Measurements from ENCODE around the gene TRIM44.

TRIM44 gene

DNA sequence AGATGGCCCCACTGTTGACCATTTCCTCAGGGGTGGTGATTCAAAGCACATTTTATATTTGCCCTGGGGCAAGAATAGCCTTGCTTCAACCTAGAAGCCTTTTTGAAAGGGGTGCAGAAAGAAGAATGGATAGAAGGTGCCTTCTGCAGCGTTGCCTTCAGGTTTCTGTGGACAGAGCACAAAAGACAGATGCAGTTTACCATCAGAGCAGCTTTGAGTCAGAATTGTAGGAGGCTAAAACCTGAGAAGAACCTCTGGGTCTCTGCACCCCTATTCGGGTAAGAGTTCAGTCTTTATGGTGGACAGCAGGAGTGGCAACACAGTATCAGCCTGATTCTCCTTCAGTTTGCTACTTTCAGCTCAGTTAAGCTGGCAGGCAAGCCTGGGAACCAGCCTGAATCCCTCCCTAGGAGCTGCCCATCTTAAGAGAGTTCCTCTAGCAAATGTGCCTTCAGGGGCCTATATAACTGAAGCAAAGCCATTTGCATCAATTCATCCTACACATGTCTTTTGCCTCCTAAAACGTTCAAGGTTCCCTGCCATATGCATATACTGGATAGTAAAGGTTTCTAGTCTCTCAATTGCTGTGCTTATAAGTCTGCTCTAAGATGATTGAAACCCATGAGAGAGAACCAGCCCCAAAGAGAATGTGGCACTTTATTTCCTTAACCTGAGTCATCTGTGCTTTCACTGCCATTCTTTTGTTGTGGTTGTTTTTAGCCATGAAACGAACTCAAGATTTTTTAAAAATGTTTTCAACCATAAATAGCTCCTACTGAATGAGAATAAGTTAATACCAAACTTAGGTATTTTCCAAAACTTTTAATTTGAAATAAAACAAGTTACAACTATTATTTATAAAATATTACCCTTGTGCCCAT is 123.0 kb downstream of the TRIM44 start:
- no peak for FAIRE-seq

DNA sequence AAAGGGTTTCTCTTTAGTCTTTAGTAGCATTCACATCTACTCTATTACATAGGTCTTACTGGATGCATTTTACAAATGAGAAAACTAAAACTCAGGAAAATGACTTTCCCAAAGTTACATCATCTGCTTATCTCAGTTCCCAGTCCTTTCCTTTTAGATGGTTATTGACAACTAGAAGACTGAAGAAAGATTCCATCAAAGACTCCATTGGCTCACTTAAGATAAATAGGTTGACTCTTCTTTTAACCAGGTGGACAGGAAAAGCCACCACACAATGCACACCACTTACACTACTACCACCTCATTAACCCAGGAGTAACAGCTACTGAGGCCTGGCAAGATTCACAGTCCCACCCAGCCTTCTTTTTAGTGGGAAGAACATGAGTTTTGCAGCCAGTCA is 123.6 kb downstream of the TRIM44 start:
- FAIRE-seq: no peak
- no peak for DNase-seq (ENCODE audit: low spot score)

More for the DNA sequence above, 123.0 kb downstream of the TRIM44 start:
- no peak for DNase-seq (ENCODE audit: low spot score)

DNA sequence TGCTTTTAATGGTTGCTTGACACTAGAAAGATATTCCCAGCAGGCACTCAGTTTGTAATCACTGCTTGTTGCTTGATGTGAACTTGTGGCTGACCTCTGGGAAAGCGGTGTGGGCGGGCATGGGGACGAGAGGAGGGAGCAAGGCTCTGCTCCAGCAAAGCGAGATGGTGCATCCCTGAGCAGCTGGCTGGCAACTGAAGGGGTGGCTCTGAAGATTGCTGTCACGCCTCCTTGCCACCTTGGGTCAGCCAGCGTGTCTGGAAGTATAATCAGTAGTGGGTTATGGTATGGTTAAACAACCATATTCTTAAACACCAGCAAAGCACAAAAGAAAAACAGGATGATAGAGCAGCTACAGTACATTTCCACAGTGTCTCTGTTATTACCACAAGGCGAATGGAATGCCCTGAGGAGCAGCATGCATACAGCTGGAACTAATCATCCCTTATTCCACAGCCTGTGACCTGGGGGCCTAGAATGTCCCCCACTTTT is 124.5 kb downstream of the TRIM44 start:
- no peak for FAIRE-seq
- DNase-seq (ENCODE audit: low spot score): no peak

DNA sequence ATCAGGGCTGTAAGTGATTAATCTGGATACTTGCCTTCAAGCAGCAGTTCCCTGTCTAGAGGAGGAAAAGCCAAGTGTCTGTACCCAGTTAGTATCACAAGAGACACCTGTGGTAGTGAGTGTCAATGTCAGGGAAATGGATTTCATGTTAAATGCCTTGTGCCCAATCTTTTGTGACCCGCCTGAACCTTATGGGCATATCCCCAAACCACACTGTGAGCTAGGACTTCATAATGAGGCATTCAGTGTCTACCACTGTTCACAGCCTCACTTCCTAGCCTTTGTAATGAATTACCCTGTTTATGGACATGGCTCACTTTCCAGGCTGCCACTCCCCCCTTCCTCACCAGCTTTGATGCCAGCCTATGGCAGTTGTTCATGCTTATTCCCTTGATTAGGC is 125.1 kb downstream of the TRIM44 start:
- FAIRE-seq (no peak), DNase-seq (ENCODE audit: low spot score) (no peak)

DNA sequence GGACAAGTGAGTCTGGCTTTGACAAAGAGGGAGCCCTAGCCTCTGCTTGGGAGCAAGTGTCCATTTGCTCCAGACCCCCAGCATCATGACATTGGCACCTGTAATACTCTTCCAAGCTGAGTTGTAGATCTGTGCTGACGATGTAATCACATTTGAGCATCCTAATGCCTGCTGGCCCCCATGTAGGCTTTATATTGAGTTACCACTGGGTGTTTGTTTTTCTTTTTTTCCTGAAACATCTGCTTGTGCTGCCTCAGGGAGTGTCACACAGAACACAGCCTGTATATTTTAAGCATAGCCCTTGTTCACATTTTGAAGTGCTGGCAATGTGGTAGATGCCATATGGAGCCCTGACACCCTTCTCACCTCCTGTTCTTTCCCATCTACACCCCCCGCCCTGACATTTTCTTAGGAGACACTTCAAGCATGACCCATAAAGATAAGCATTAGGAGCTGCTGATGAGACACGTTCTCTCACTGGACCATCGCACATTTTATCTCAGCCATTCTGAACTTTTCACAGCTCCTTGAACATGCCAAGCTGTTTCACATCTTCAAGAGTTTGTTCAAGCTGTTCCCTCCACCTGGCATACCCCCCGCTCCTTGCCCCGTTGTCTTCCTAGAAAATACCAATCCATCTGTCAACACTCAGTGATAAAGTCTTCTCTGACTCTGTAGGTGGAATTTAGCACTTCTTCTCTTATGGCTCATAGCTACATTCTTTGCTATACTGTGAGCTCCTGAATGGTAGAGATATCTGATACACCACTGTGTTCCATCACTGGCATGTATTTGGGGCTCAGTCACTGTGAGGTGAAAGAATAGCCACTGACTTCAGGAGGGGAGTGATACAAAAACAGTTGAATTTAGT is 128.7 kb downstream of the TRIM44 start:
- FAIRE-seq: no peak
- no peak for DNase-seq (ENCODE audit: low spot score)

DNA sequence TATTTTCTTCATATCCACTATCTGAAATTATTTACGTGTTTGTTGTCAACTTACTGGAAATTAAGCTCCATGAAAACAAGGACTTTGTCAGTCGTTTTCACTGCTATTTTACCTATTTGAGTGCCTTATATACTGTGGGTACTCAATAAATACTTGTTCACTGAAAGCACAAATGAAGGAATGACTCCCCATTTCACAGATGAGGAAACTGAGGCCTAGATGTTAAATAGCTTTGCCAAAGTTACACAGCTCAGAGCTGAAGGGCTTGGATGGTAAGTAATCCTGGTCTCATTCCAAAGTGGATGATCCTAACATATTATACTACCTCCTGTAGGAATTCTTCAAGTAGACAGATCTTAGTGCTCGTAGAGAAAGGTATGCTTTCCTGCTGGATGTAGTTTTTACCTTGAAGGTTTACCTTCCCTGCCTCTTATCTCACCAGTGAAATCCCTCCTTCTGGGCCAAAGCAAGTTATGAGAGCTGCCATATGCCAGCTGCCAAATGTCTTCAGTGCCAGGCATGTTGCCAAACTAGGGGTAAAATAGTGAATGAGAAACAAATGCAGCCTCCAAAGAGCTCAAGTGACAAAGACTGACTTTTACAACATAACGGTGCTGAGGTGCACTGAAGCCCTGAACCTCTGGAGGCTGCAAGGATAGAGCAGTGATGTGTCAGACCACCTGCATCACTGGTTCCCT is 129.7 kb downstream of the TRIM44 start:
- FAIRE-seq (no peak), DNase-seq (ENCODE audit: low spot score) (no peak)

DNA sequence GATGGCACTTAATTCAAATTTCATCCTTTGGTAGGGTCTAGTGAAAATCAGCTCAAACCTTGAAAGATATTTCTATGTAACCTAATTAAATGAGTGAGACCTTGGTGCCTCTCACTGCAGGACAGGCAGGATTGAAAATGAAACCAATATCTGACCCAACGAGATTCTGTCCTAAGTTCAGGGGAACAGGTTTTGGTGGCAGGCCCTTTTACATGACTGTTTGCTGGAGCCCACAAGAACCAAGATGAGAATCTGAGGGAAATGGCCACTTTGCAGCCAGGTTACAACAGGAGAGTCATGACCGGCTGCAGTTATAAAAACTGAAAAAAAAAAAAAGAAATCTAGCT is 130.2 kb downstream of the TRIM44 start:
- DNase-seq (ENCODE audit: low spot score) (no peak), FAIRE-seq (no peak)

DNA sequence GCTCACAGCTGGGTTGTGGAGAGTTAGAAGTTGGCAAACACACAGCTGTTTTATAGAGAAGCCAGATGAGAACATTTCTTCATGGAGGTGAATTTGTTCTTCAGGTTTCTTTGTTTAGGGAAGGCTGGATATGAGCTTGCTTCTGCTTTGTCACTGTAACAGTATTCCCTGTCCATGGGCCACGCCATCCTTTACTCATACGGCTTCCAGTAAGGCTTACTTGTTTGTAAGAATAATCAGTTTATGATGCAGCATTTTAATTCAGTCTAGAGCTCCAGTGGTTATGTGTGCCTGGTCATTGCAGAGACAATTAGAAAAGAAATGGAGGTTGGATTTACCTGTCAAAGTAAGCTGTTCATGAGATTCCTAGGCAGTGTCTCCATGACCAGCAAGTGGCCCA is 131.8 kb downstream of the TRIM44 start:
- FAIRE-seq (no peak), DNase-seq (ENCODE audit: low spot score) (no peak)

DNA sequence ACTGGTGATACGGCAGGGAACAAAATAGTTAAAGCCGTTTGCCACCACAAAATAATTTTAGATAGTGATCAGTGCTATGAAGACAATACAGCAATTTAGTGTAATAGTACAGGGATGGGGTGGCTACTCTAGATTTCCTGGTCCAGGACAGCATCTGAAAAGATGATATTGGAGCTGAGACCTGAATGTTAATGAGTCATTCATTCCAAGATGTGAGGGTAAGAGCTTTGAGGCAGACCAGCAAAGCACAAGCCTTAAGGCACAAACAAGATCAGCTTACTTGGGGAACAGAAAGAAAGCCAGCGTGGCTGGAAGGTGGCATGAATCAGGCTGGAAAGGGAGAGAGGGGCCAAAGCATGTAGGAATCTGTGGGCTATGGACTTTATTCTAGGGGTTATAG is 132.3 kb downstream of the TRIM44 start:
- FAIRE-seq: no peak

DNA sequence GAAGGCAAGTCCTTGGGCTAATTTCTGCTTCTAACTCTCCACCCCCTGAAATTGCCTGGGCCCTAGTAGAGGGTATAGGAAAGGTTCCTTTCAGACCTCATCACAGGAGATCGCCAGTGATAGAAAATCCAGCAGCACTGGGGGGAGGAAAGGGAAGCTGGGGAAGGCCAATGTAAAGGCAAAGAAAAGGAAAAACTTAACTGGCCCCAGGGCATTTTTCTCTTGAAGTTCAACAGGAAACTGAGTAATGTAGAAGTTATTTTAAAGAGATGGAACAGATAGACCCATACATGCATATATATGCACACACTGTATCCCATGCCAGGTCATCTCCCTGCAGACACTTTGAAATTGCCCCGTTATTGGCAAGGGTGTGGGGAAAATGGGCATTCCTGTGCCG is 134.0 kb downstream of the TRIM44 start:
- DNase-seq (ENCODE audit: low spot score) (no peak), FAIRE-seq (no peak)

More for the DNA sequence above, 132.3 kb downstream of the TRIM44 start:
- DNase-seq (ENCODE audit: low spot score): peak; percentile 20

DNA sequence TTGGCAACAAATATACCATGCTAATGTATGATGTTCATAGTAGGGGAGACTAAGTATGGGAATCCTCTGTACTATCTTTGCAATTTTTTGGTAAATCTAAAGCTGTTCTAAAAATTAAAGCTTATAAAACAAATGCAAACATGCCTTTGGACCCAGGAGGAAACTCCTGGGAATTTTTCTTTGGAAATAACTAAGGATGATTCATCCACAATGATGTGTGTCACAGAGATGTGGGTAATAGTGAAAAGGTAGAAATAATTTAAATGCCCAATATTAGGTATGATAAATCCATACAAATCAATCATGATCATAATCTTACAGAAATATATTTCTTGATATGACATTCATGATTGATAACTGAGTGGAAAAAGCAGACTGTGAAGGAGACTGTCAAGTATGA is 135.8 kb downstream of the TRIM44 start:
- DNase-seq (ENCODE audit: low spot score) (no peak), FAIRE-seq (no peak)

DNA sequence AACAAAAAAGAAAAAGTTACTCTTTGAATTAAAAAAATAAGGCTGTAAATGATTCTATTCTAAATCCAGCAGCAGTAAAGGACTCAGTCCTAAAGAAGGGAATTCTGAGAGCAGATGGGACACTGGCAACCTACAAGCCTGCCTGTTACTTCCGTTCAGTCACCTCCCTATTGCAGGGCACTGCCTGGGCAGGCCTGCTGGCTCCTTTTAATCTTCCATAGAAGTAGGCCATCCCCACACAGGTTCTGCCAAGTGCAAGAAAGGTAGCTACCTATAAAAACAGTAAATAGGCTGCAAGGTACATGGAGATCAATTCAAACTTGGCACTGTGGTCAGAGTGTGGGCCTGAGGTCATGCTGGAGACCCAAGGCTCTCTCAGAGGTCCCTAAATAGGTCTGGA is 136.4 kb downstream of the TRIM44 start:
- DNase-seq (ENCODE audit: low spot score): no peak
- FAIRE-seq: no peak

DNA sequence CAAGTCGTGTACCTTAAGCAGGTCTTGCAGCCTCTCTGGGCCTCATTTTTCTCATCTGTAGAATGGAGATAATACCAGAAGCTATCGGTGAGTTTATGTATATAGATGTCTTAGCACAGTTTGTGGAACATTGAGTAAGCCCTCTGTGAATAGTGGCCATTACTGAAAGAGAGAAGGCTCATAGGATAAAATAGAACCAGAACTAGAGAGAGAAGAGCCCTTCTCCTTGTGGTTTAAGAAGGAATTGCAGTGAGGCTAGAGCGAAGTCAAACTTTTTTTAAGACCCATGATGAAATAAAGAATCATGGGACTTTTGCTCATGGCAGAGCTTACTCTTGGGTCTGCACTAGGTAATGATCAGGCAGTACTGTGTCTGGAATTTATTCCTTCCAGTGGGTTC is 137.1 kb downstream of the TRIM44 start:
- no peak for FAIRE-seq
- no peak for DNase-seq (ENCODE audit: low spot score)

DNA sequence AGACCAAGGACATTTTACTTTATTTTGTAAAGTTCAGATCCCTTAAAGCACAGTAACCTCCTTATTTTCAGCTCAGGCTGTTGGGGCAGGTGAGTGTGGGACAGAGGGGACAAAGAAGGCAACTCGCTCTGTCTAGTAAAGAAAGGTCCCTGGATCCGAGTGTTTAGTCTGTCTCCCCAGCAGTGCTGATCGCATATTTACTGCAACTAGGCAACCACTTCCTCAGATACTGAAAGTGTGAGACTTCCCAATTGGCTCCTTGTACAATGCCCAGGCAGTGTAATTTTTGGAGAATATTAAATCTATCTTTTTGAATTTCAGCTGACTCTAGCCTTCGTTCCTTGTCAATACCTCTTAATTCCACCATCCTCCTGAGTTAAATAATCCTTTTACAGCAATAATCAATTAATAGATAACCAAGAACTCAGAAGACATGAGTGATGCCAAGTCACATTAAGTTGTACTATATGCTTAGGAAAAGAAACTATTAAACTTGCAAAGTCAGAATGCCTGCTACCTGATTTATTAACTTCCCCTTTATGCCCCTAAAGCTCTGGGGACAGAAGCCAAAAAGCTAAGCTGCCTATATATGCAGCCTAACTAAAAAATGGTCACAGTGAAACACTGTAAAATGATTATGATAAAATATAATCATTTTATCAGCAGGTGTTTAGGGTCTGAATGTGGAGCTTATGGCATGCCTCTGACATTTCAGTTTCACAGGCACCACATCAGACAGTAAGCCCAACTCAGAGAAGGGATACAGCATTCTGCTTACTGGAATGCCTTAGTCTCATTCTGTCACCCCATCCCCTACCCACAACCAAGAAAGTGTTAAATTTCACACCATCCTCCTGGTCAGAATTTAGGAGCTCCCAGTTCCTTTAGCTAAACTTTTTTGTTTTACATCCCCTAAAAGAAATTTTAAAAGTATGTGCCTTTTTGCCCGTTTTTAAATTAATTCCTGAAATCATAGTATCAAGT is 138.7 kb downstream of the TRIM44 start:
- DNase-seq (ENCODE audit: low spot score) (no peak), FAIRE-seq (no peak)

DNA sequence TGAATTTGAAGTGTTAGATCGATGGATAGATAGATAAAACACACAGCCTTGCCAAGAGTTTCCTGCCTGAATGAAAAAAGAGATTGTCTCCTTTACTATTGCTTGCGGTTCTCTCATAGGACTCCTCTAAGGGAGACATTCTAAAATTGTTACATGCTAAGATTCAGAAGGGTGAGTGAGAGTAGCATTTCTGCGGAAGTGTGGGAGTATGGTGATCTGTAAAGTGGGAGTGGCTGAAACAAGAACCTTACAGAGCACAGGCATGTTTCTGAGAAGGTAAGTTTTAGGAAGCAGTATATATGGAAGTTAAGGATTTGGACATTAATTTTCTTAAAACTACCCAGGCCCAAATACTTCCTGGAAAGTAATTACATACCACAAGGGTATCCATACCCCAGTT is 139.6 kb downstream of the TRIM44 start:
- no peak for DNase-seq (ENCODE audit: low spot score)
- no peak for FAIRE-seq

DNA sequence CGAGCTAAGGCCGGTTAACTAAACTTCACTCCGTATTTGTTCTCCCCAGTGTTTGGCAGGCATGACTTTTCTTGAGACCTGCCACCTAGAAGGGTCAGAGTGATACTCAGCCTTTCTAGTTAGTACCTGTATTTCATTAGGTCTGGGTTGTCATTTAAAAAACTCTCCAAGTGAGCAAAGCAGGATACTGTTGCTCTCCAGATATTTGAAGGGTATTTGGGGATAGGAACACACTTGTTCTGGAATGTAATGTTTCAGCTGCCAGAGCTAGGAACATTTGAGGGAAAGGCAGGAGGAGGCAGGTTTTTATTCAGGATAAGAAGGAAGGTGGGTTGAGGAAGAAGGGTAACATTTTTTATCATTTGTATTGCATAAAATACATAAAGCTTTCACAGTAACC is 140.1 kb downstream of the TRIM44 start:
- FAIRE-seq: no peak
- DNase-seq (ENCODE audit: low spot score): no peak

DNA sequence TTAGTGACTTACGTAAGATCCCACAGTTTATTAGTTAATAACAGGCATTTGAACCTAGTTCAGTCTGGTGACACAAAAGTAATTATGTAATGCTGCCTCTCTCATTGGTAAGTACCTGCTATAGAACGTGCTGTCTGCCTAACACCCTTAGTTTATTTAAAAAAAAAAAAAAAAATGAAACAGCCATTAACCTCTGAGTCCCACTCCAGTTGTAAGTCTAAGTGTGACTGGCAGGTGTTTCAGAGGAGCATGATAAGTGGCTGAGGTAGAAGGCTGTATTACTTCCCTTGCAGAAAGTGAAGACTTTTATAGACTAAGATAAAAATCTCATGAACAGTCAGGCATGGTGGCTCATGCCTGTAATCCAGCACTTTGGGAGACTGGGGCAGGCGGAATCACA is 140.5 kb downstream of the TRIM44 start:
- DNase-seq (ENCODE audit: low spot score) (no peak), FAIRE-seq (no peak)

DNA sequence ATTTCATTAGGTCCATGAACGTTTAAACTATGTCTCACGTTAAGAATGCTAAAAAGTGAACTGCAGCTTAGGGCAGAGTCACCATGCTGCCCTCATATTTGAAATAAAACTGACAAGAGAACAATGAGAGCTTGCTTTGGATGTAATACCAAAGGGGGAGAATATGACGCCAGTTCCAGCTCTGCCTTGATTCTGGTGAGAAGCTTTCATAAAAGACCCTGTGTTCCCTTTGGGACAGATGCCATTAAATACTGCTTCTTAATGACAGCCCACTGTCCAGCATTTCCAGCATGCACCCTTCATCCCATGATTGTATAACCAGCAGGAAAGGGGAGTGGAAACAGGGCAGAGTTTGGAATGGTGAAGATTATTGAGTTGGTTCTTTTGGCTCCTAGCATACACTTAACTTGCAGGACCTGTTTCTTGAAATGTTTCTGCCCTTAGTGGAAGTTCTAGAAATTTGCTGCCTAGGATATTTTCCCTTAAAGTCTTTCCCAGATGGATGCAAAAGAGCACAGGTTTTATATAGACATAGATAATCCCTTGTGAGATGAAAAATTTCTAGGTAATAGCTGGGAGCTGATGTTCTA is 142.0 kb downstream of the TRIM44 start:
- no peak for DNase-seq (ENCODE audit: low spot score)
- FAIRE-seq: no peak

DNA sequence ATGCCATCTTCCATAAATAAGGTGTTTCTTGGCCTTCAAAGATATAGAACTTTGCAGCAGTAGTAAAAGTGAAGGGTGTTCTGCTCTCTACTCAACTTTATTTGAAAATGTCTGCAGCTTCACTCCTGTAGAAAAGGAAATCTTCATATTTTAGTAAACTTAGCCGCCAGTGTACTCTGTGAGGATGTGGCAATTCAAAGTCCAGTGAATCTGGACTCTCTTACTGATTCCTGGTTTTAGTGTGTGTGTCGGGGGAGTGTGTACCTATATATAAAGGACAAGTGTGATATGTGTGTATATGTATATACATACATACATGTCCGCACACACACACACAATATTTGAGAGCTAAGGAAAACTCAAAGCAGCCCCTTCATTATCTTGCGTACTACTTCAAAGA is 147.0 kb downstream of the TRIM44 start:
- no peak for FAIRE-seq
- DNase-seq (ENCODE audit: low spot score): no peak

DNA sequence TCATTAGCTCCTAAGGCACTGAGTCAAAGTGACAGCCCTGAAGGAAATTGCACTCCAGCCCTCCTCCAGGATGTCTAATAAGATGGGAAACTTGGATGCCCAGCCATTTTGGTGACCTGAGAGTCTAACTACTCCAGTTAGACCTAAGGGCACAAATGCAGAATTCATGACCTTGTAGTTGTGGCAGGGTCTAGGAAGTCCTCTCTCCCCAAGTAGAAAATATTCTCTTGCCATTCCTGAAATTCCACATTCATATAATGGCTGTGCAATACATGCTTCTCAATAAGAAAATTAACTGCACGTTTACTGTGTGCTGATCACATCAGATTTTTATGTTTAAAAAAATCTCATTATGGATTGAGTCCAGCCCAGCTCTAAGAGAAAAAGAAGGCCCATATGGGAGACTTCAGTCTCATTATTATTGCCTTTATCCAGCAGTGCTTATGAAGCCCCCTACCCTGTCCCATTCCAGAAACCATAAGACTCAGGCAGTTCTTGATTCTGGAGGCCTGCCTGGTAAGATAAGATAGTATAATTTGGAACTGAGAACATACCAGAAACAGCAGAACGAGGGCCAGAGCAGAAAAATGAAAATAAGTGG is 147.6 kb downstream of the TRIM44 start:
- FAIRE-seq: no peak
- DNase-seq (ENCODE audit: low spot score): no peak
